Neural cell (in vitro differentiated cells): ENCODE data around the gene MAP2K7. TPM values are rescaled to one million over a fixed set of nuclear protein-coding genes. Genes with fewer than 3 reads are reported as not detected.
A peak's percentile ranks its signal among the peaks of the same experiment; 100 is the strongest.

ENCODE experiments used
- H2AFZ ChIP-seq: fragments of 200-600, 300-800 bp; sonication (generic), shearing (Covaris generic); 2 replicates; pipeline ENCODE4 v1.6.0; 2014; ENCODE audit warnings: low read depth, mild to moderate bottlenecking, antibody characterized with exemption, low read length, moderate library complexity
- H3F3A ChIP-seq: fragments of 200-600 bp; shearing (Covaris generic); 2 replicates; pipeline ENCODE4 v1.6.1; 2016; ENCODE audit warnings: mild to moderate bottlenecking, moderate library complexity, mixed read lengths, antibody characterized with exemption, low read length; ENCODE audit not compliant: insufficient read depth, poor library complexity, severe bottlenecking
- H3K27ac ChIP-seq: fragments of 200-600, 300-800 bp; sonication (generic), shearing (Covaris generic); 2 replicates; pipeline ENCODE4 v1.5.1; 2014; ENCODE audit warnings: mild to moderate bottlenecking, low read length, moderate library complexity
- H3K27me3 ChIP-seq: fragments of 300-800, 200-600 bp; sonication (generic), shearing (Covaris generic); 2 replicates; pipeline ENCODE4 v1.6.0; 2014; ENCODE audit warnings: mild to moderate bottlenecking, low read depth, low read length, moderate library complexity; ENCODE audit not compliant: insufficient read depth
- H3K36me3 ChIP-seq: fragments of 300-800, 200-600 bp; sonication (generic), shearing (Covaris generic); 2 replicates; pipeline ENCODE4 v1.5.1; 2014; ENCODE audit warnings: mild to moderate bottlenecking, antibody characterized with exemption, low read length, moderate library complexity; ENCODE audit not compliant: insufficient read depth
- H3K4me2 ChIP-seq: fragments of 300-800, 200-600 bp; sonication (generic), shearing (Covaris generic); 2 replicates; pipeline ENCODE4 v1.6.0; 2014; ENCODE audit warnings: mild to moderate bottlenecking, low read length
- H3K4me3 ChIP-seq: fragments of 300-800, 200-600 bp; sonication (generic), shearing (Covaris generic); 2 replicates; pipeline ENCODE4 v1.5.1; 2014; ENCODE audit warnings: mild to moderate bottlenecking, low read length, moderate library complexity
- H3K79me2 ChIP-seq: fragments of 200-600 bp; shearing (Covaris generic); replicated peaks from 2 replicates; pipeline ENCODE4 v1.6.0; 2014; ENCODE audit warnings: mild to moderate bottlenecking, low read length, moderate library complexity; ENCODE audit not compliant: insufficient read depth
- H3K9ac ChIP-seq: fragments of 300-800, 200-600 bp; sonication (generic), shearing (Covaris generic); 2 replicates; pipeline ENCODE4 v1.6.1; 2016; ENCODE audit warnings: mild to moderate bottlenecking, low read length, mixed read lengths
- H3K9me2 ChIP-seq: fragments of 200-600 bp; shearing (Covaris generic); 2 replicates; pipeline ENCODE4 v1.6.1; 2016; ENCODE audit warnings: mild to moderate bottlenecking, low read length, mixed read lengths; ENCODE audit not compliant: insufficient read depth
- H3K9me3 ChIP-seq: fragments of 200-600, 300-800 bp; sonication (generic), shearing (Covaris generic); 2 replicates; pipeline ENCODE4 v1.6.1; 2016; ENCODE audit warnings: mild to moderate bottlenecking, mixed run types, low read length, moderate library complexity, mixed read lengths
- H4K20me1 ChIP-seq: fragments of 200-600 bp; shearing (Covaris generic); 2 replicates; pipeline ENCODE4 v1.6.1; 2016; ENCODE audit warnings: mild to moderate bottlenecking, mixed run types; ENCODE audit not compliant: insufficient read depth
- CTCF ChIP-seq: fragments of 450-650 bp; IDR thresholded peaks from 2 replicates; pipeline ENCODE4 v1.5.1; 2014; ENCODE audit warnings: antibody characterized with exemption, mild to moderate bottlenecking, moderate library complexity; ENCODE audit not compliant: poor library complexity, severe bottlenecking
- EP300 ChIP-seq: fragments of 450-650 bp; conservative IDR thresholded peaks from 2 replicates; pipeline ENCODE4 v1.6.1; 2014; ENCODE audit warnings: antibody characterized with exemption, mild to moderate bottlenecking, moderate library complexity; ENCODE audit not compliant: poor library complexity, severe bottlenecking
- EZH2 ChIP-seq: fragments of 200-600, 300-800 bp; shearing (Covaris generic), sonication (generic); IDR thresholded peaks from 2 replicates; pipeline ENCODE4 v1.6.1; 2014; ENCODE audit warnings: antibody characterized with exemption, low read length, borderline replicate concordance, mild to moderate bottlenecking; ENCODE audit not compliant: insufficient read depth, poor library complexity, severe bottlenecking
- MXI1 ChIP-seq: fragments of 450-650 bp; conservative IDR thresholded peaks from 2 replicates; pipeline ENCODE4 v1.6.1; 2014; ENCODE audit warnings: antibody characterized with exemption, mild to moderate bottlenecking; ENCODE audit not compliant: poor library complexity, severe bottlenecking
- POLR2AphosphoS5 ChIP-seq: IDR thresholded peaks from 2 replicates; pipeline ENCODE4 v1.6.1; 2012
- RAD21 ChIP-seq: fragments of 450-650 bp; conservative IDR thresholded peaks from 2 replicates; pipeline ENCODE4 v1.6.1; 2014; ENCODE audit warnings: antibody characterized with exemption, mild to moderate bottlenecking, moderate library complexity
- REST ChIP-seq: IDR thresholded peaks from 2 replicates; pipeline ENCODE4 v1.6.1; 2012; ENCODE audit warnings: borderline replicate concordance
- SMC3 ChIP-seq: fragments of 450-650 bp; conservative IDR thresholded peaks from 2 replicates; pipeline ENCODE4 v1.6.1; 2014; ENCODE audit warnings: antibody characterized with exemption, mild to moderate bottlenecking, moderate library complexity; ENCODE audit not compliant: poor library complexity
- TAF1 ChIP-seq: IDR thresholded peaks from 2 replicates; pipeline ENCODE4 v1.6.1; 2012; ENCODE audit warnings: low read depth
- polyA plus RNA-seq: library from polyadenylated mRNA; depleted of rRNA; stranded (reverse); fragments of >200 nt; gene quantifications from 2 replicates; pipeline ENCODE4 v1.2.3, GENCODE V29; 2014

Gene MAP2K7
- polyA plus RNA-seq, 1 donor from 2014 or later = 9.2 TPM

GRCh38 chr19:7925171-7925851 is 21.6 kb downstream of the MAP2K7 start:
- Histone ChIP-seq H3K27me3 (no peaks in the 10 kb centered on the region), H3K79me2 (peaks cover 14% of the 10 kb centered on the region), H3K4me2 (no peak overlapping the region), H3K27ac (peak overlapping the region; percentile 65), H3K4me3 (peak overlapping the region; percentile 70), H4K20me1 (peaks cover 10% of the 10 kb centered on the region), H2AFZ (no peak overlapping the region), H3K9me3 (no peaks in the 10 kb centered on the region), H3K9ac (peak overlapping the region; percentile 89), H3F3A (no peaks in the 10 kb centered on the region), H3K36me3 (no peaks in the 10 kb centered on the region), H3K9me2 (no peaks in the 10 kb centered on the region)
- TF ChIP-seq TAF1 = peak; percentile 37
- peak; percentile 71 for TF ChIP-seq RAD21
- peak; percentile 95 for TF ChIP-seq POLR2AphosphoS5
- peak; percentile 49 for TF ChIP-seq REST
- peak; percentile 90 for TF ChIP-seq MXI1
- peak; percentile 99 for TF ChIP-seq CTCF
- TF ChIP-seq SMC3 = peak; percentile 83
- TF ChIP-seq EP300 = peak; percentile 46
- no peak for TF ChIP-seq EZH2

- peaks cover 10% of the 10 kb centered on the region for H4K20me1 ChIP-seq
- no peaks in the 10 kb centered on the region for H3K36me3 ChIP-seq
- no peak within 1 kb of the TSS for H2AFZ ChIP-seq
- peak within 1 kb of the TSS; percentile 70 for H3K4me3 ChIP-seq
- peak within 1 kb of the TSS; percentile 48 for H3K4me2 ChIP-seq
- no peaks in the 10 kb centered on the region for H3K9me3 ChIP-seq
- H3K27ac ChIP-seq = peak within 1 kb of the TSS; percentile 65
- H3K27me3 ChIP-seq = no peaks in the 10 kb centered on the region
- H3K9me2 ChIP-seq = no peaks in the 10 kb centered on the region
- peak within 1 kb of the TSS; percentile 89 for H3K9ac ChIP-seq
- H3K79me2 ChIP-seq = peaks cover 14% of the 10 kb centered on the region
- H3F3A ChIP-seq = no peaks in the 10 kb centered on the region
- TF ChIP-seq POLR2AphosphoS5 (peak; percentile 66), REST (no peak), RAD21 (no peak)
Observed at GRCh38 chr19:7926021-7926726, 22.5 kb downstream of the MAP2K7 start, which contains the start of gene CTXN1. Gene CTXN1, minus strand, starts transcription at chr19:7926135. Its CDS starts 597 bp downstream, at chr19:7925538.
